Left ventricle myocardium inferior (tissue), 1 donor: ENCODE measurements around the gene AP3S2. TPM values are rescaled to one million over a fixed set of nuclear protein-coding genes. Genes with fewer than 3 reads are reported as not detected.
"Not testable (repeated sequence)": the region's sequence is repeated elsewhere in the genome, so short reads cannot be mapped to it uniquely, and the experiment has no call there.

Experiments
- DNase-seq: peaks from one replicate; pipeline ENCODE4 v3.0.0-alpha.2; 2020
- H3K27ac ChIP-seq: fragments of 200-600 bp; replicated peaks from 2 replicates; pipeline ENCODE4 v1.8.0; 2021
- H3K27me3 ChIP-seq: fragments of 200-600 bp; 2 replicates; pipeline ENCODE4 v1.8.0; 2021; ENCODE audit warnings: low read depth
- H3K36me3 ChIP-seq: fragments of 200-600 bp; 2 replicates; pipeline ENCODE4 v1.8.0; 2021
- H3K4me1 ChIP-seq: fragments of 200-600 bp; 2 replicates; pipeline ENCODE4 v1.8.0; 2021
- H3K4me3 ChIP-seq: fragments of 200-600 bp; 2 replicates; pipeline ENCODE4 v1.8.0; 2021; ENCODE audit warnings: mild to moderate bottlenecking, moderate library complexity
- H3K9me3 ChIP-seq: fragments of 200-600 bp; replicated peaks from 2 replicates; pipeline ENCODE4 v1.8.0; 2021
- CTCF ChIP-seq: fragments of 200-600 bp; IDR thresholded peaks from 2 replicates; pipeline ENCODE4 v1.8.0; 2021; ENCODE audit warnings: antibody characterized with exemption, mild to moderate bottlenecking, borderline replicate concordance
- intact Hi-C: fragments of 100-400 bp; cut with micrococcal nuclease; formaldehyde crosslinking; loops from one replicate; pipeline ENCODE4 v1.11.0; 2022
- total RNA-seq: library from RNA; stranded (reverse); fragmentation: NEBNext Ultra II Directional; extraction: Animal tissue kit (Norgen Biotek cat#: 25700); gene quantifications from one replicate; pipeline ENCODE4 v1.2.1, GENCODE V29; 2021
- donor health status: DM: no; HTN: yes; CAD: no; lungs with severe emphysema.

AP3S2 gene
- total RNA-seq, 1 donor from 2014 or later: 44.1 TPM

- Histone ChIP-seq H3K4me1 (peaks cover 9% of the 10 kb centered on the region), H3K27me3 (no peaks in the 10 kb centered on the region), H3K9me3 (no peaks in the 10 kb centered on the region), H3K27ac (no peak overlapping the region), H3K36me3 (peaks cover 78% of the 10 kb centered on the region), H3K4me3 (no peak overlapping the region)
- intact Hi-C loops: loop anchor here (5.0 kb wide), 1 partner anchor 113 kb away; no protein-coding TSS in a partner anchor
- TF ChIP-seq CTCF: peak; percentile 95
- DNase-seq: peak; percentile 80
Measured at GRCh38 chr15:89874926-89875564, 18.7 kb downstream of the AP3S2 start.

DNA sequence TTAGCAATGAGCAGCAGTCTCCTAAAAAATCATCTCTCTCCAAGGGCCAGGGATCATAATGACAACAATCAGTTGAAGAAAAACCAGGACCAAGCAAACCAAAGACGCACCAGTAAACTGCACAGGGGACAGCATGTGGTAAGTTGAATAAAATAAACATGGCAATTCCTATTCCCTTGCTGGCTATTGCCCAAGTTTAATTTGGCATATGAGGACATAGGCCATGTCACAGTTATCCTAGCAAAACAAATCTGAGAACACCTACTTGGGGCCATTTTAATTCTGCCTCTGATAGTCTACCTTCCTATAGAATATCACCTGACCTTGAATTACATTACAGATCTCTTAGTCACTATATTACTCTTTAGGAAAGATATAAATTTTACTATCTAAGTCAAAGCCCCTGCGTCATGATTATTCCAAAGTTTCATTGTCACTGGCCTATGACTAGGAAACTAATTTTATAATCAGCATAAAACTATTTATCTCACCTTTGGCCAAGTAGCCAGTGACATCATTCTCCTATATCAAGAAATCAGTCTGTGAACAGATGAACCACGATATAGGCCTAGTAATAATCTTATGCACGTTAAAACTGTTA, 23.0 kb downstream of the AP3S2 start:
- H3K36me3 ChIP-seq: peaks cover 45% of the 10 kb centered on the region
- no peaks in the 10 kb centered on the region for H3K27me3 ChIP-seq
- H3K4me1 ChIP-seq: peaks cover 9% of the 10 kb centered on the region
- TF ChIP-seq CTCF: no peak
- H3K27ac ChIP-seq: no peak overlapping the region
- intact Hi-C loops: no loop called here
- no peak for DNase-seq
- no peaks in the 10 kb centered on the region for H3K9me3 ChIP-seq
- H3K4me3 ChIP-seq: no peak overlapping the region

GRCh38 chr15:89870006-89870405, 23.8 kb downstream of the AP3S2 start:
- Histone ChIP-seq H3K27ac (no peak overlapping the region), H3K27me3 (no peaks in the 10 kb centered on the region), H3K9me3 (no peaks in the 10 kb centered on the region), H3K4me1 (peaks cover 9% of the 10 kb centered on the region), H3K36me3 (peaks cover 46% of the 10 kb centered on the region), H3K4me3 (no peak overlapping the region)
- no peak for DNase-seq
- TF ChIP-seq CTCF: no peak
- intact Hi-C loops: no loop called here

DNA sequence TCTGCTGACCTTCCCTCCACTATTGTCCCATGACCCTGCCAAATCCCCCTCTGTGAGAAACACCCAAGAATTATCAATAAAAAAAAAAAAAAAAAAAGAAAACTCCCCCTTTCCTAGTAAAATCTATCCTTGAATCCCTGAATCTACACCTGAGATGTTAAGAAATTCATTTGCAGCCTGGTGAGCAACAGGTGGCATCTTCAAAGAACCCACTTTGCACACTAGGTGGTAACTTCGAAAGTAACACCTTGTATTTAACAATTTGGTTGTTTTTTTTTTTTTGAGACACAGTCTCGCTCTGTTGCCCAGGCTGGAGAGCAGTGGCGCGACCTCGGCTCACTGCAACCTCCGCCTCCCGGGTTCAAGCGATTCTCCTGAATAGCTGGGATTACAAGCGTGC, 24.3 kb downstream of the AP3S2 start:
- H3K27ac ChIP-seq, H3K4me3 ChIP-seq, H3K9me3 ChIP-seq, H3K27me3 ChIP-seq, DNase-seq, intact Hi-C loops, H3K4me1 ChIP-seq: not testable (repeated sequence)
- peaks cover 52% of the 10 kb centered on the region for H3K36me3 ChIP-seq

DNA sequence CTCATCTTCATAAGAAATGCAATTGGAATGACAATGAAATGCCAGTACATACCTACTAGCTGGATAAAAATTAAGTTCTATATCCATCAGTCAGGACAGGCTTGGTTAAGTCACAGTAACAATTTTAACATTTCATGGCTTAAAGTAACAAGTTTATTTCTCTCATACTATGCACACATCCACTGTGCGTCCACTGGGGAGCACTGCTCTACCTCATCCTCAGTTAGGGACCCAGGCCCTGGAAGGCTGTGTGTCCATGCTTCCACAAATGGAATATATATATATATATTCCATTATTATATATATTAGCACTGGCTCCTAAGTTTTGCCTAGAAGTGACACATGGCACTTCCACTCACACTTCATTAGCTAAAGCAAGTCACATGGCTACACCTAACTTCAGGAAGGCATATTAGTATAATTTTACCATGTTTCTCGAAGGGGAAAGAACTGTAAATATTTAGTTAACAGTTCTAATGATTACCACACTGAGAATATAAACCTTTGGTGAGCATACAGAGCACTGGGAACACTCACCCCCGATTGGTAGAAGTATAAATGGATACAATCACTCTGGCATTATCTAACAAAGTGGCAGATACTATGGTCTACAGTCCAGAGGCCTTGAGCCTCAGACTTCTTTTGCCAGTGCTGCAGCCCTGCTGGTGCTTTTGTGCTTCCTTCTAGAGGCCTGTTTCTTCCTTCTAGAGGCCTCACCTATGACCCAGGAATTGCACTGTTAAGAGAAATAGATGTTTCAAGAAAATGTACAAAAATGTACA, 28.6 kb downstream of the AP3S2 start:
- no peak overlapping the region for H3K4me3 ChIP-seq
- no peak for TF ChIP-seq CTCF
- H3K9me3 ChIP-seq: no peaks in the 10 kb centered on the region
- no peak overlapping the region for H3K27ac ChIP-seq
- intact Hi-C loops: no loop called here
- H3K27me3 ChIP-seq: no peaks in the 10 kb centered on the region
- H3K4me1 ChIP-seq: no peaks in the 10 kb centered on the region
- peaks cover 47% of the 10 kb centered on the region for H3K36me3 ChIP-seq
- no peak for DNase-seq

DNA sequence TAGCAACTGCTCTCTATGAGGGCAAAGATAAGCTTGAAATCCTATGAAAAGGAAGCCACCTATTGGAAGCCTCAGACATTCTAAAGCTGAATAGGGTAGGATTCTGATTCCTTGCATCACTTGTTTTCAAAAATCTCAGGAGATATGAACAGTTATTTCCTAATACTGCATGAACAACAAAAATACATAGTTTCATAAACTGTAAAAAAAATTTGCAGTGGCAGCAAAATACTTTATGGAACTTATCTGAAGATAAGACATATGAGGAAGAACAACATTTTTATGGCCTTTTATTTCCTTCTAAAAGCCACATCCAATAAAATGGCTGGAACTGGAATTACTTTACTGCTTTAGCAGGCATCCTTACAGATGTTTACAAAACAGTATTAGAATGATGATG, 29.9 kb downstream of the AP3S2 start:
- Histone ChIP-seq H3K36me3 (peaks cover 44% of the 10 kb centered on the region), H3K4me1 (no peaks in the 10 kb centered on the region), H3K9me3 (no peaks in the 10 kb centered on the region), H3K4me3 (no peak overlapping the region), H3K27me3 (no peaks in the 10 kb centered on the region), H3K27ac (no peak overlapping the region)
- no peak for TF ChIP-seq CTCF
- no peak for DNase-seq
- intact Hi-C loops: no loop called here
